NCI-H748 treated with DMSO at 0.1 percent for 48 hours (cell line): ENCODE results near the gene CDC42BPA.

Experiments used
- DNase-seq: peaks from one replicate; lab custom pipeline; 2025; lab: John Stamatoyannopoulos, UW

The CDC42BPA gene

DNA sequence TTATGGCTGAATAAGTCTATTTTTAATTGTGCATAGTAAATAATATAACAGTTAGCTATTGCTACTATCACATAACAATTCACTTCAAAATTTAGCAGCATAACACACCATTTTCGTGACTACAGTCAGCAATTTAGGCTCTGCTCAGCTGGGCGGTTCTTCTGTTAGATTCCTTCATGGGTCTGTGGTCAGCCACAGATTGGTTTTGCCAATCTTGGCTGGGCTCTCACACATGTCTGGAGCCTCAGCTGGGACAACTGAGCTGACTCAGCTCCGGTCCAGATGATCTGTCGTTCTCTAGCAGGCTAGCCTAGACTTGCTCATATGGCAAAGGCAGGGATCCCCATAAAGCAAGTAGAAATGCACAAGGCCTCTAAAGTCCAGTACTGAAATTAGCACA, 15.1 kb upstream of the CDC42BPA start:
- DNase-seq = no peak

DNA sequence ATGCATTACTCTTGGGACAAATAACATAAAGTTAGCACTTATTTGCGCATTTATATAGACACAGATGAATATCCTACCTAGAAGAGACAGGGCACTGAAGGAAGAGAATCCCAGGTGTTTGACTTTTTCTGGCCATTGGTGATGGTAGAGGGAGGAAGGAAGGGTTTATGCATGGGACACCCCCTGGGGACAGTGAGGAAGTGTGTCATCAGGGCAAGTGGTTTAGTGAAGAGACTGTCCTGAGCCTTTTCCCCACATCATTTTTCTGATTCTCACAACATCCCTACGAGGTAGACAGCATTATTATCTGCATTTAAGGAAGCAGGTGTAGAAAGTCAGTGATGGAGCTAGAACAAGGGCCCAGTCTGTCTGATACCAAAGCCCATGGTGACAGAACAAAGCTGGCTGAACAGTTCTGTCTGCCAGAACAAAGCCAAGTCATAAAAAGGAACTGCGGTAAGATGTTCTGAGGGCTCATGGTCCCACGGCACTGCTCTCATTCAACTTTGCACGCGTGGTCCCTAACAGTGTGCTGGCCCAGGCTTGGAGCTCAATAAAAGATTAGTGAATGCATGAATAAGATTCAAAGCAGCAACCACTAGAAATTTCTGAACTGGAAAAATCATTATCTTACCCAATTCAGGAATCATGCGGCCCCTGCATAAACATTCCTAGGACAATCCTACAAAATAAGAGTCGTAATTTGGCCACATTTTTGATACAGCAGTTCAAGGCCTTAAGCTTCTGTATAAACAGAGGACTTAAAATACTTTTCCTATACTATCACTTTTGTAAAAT, 12.2 kb upstream of the CDC42BPA start:
- no peak for DNase-seq

DNA sequence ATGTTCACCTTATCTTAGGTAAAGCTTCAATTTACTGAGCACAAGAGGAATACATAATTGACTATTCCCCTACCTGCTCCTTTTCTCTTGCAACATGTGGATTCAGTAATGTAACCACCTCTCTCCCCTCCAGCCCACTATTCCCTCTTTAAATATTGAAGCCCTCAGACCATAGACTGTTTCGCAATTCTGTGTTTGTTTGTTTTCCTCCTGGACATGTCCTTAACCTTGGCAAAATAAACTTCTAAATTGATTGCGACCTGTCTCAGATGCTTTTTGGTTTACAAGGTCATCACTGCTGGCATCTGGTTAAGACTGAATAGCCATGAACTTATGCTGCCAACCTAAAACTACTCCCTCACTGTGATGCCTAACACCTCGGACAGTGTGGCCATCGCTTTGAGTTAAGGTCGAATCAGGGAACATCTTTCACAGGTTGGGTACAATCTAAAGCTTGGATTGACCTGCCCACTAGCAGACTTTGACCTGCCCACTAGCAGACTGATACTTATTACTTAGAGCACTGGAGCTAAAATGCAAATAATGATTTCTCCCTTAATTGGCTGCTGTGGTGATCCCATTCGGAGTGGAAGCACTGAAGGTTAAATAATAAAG, 10.2 kb upstream of the CDC42BPA start:
- DNase-seq = no peak

DNA sequence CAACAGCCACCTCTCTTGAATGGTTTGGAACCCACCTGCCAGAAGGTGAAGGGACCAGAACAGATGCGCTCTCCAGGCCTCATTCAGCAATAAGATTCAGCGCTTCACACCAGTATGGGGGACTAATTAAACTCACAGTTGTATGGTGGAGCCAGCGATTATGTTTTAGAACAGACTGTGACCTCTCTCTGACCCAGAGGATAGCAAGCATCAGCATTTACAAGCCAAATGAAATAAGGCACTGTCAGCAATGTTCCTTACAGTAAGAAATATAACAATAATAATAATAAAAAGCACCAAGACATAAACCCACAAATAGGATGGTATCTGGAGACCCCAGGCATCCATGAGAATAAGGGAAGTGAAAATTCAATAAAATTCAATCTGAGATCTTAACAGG, 6.9 kb upstream of the CDC42BPA start:
- DNase-seq = no peak

DNA sequence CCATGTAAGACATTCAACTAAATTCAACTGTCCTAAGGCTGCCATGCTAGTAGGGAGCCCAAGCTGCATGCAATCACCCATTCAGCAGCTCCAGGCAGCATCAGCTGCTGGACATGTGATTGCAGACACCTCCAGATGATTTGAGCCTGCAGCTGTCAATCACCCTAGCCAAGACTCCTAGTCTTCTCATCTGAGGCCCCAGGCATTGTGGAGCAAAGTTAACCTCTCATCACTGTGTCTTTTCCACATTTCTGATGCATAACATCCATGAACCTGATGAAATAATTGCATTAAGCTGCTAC, 5.6 kb upstream of the CDC42BPA start:
- DNase-seq = no peak

DNA sequence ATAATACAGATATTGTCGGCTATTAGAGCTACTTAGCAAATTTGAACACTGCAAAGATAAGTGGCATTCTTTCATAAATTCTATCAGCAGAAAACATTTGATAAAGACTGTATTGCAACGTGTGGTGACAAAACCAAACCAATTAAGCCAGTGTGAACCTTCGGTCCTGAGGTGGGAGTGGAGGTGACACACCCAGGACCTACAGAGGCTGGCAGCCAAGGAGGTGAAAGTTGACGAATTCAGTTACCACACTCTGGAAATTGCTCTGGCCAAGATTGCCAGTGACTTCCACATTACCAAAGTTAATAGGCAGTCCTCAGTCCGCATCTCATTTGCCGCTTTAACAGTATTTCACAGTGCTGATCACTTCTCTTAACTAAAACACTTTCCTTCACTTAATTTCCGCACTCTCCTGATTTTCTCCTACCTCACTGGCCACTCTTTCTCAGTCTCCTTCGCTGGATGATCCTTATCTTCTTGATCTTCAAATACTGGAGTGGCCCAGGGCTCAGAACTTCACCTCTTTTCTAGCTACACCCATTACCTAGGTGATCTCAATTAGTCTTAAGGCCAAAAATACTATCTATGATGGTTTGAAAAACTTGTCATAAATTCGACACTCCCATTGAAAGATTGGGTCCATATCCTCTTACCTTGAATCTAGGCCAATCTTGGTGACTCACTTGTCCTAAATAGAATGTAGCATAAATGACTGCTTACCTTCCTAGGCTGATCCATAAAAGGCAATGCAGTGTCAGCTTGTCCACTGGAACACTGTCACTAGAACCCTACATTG, 5.1 kb upstream of the CDC42BPA start:
- no peak for DNase-seq

DNA sequence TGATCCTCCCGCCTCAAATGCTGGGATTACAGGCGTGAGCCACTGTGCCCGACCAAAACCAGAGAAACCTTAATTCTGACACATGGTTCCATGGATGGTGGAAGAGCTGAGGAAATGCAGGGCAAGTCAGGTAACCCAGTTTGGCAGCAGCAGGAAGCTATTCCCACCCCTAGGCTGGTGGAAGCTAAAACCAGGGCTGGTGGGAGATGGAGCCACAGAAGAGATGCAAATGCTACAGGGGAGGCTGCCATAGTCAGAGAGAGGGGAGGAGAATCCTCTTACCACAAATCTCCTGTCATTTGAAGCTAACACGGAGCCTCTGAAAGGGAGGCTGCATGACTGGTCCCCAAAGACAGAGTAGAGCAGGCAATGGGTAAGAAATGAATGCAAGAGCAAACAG, 4.1 kb upstream of the CDC42BPA start:
- no peak for DNase-seq

DNA sequence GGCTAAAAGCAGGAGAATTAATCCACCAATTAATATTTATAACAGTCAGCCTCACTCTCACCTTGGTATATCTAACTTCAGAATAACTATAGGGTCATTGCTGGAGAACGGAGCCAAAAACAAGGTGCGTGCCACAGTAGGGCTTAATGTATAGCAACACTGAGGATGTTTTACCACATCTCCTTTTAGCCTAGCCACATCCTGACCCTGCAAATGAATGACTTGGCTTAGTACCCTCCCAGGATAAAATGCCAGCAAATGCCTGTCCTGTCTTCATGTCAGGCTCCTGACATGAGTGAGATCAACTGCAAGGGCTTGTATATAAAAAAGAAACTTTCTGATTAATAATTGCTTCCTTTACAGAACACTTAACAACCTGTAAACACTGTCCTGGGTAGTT, 2.7 kb upstream of the CDC42BPA start:
- DNase-seq = no peak

DNA sequence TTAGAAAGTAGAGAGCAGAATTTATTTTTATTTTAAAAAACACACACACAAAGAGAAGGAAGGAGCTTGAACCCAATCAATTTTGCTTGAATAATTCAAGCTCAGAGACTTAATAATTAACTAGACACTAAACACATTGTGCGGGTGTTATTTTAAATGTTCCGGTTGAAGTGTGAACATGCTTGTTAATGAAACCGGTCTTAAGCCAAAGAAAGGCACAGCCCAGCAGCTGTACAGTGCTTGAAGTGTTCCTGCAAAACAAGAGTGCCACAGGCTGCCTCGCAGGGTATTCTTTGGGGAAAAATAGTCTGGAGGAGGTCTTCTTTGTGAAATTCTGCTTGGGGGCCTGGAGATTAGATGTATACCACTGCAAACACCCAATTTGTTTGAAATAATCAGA, 2.2 kb upstream of the CDC42BPA start:
- no peak for DNase-seq

DNA sequence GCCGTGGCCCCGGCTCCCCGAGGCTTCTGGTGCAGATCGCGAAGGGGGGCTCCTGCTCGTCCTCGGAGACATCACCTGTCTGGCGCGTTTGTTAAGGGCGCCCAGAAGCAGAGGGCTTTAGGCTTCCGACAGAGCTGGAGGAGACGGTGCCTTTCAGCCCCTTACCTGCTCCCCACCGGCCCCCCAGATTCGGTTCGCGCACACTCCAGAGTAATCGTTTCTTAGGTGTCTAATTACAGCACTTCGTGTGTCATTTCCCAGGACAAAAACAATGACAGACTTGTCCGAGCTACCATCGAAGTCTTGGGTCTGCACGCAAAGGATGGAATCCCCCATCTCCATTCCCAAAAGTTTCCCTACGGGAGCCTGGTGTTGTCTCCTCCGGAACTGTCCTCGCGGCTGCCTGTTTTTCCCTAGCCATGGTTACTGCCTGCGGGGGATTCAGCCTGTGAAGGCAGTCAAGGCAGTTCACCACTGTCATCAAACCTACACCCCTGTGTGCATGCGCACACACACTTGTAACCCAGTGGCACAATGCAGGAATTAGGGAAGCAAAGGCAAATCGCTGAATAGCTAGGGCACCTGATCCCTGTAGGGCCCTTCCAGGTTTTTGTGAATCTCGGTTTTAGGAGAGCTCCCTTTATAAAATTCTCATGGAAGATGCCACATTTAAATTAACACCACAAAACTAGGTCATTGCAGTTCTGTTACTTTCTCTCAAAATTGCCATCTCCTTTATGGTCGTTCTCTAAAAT, 738 bp upstream of the CDC42BPA start:
- DNase-seq = peak; percentile 28

DNA sequence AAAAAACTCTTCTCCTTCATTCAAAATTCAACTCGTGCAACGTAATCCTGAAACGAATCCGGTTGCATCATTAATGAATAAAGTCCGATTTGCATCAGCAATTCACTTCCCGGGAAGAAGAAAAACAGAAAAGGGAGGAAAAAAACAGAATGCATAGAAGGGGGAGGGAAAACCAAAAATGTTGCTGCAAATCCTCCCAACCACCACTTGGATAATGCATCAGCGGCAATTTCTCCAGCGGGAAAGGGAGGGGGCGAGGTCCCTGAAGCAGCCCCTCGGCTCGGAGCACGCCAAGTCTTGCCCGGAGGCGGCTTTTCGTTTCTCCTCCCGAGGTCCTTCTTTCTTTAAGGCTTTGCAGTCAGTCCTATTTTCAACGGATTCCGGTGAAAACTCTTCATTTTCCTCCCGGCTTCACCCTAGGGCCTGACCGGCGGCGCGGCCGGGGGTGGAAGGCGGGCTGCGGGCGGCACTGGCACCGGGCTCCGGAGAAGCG, 723 bp downstream of the CDC42BPA start:
- peak; percentile 8 for DNase-seq

DNA sequence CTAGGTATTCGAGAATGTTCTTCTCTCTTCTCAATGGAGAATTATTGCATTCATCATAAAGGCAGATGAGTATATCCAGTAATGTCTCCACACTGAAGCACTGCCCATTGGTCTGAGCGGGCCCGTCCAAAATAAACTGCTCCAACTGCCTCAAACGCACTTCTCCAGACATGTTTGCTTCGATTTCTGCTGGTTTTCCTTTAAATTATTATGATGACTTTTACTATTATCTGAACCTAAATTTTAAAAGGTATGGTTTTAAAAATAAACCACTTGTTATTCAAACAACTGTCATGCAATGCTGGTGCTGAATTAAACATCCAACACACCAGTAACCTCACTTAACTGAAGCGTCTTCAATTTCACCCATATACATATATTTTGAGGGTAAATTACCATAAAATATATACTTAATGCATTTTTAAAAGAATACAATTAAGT, 1.3 kb downstream of the CDC42BPA start:
- DNase-seq = peak; percentile 39

DNA sequence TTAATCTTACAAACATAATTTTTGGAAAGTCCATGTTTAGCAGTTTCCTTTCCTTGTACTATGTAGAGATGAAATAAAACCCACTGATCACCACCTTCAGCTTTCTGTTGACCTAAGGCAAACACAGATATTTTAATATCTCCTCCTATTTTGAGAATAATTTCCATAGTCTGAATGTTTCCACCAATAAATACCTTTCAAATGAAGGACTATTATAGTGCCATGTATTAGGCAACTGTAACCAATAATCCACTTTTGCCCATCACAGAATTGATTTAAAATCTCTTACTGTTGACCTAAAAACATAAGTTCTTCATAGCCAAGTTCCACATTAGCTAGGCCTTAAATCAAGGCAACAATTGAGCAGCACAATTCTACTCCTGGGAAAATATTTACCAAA, 1.8 kb downstream of the CDC42BPA start:
- no peak for DNase-seq

DNA sequence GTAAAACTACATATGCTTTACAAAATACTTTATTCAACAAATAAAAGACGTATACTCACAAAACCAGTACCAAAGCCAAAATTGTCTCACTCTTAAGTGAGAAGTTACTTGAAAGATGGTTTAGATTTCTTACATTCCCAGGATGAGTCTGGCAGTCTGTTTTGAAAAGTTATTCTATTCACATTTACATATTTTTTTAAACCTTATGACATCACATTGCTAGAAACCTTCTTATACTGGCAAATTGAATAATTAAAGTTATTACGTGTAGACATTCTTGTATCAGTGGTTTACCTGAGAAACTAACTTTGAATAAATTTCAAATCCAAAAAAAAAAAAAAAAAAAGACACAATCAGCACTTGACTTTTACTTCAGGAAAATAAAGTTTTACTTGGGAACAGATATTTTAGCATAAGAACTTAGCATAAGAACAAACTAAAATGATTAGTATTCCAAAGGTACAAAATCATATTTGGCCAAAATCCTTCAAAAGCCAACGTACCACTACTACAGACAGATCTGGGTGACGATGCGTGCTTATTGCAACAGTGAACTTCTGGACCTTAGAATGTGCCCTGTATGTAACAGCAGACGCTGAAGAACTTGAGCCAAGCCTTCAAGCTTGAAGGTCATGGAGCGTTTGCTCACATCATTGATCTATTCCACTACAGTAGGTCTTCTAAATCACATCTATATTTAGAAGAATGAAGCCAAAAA, 2.5 kb downstream of the CDC42BPA start:
- no peak for DNase-seq

DNA sequence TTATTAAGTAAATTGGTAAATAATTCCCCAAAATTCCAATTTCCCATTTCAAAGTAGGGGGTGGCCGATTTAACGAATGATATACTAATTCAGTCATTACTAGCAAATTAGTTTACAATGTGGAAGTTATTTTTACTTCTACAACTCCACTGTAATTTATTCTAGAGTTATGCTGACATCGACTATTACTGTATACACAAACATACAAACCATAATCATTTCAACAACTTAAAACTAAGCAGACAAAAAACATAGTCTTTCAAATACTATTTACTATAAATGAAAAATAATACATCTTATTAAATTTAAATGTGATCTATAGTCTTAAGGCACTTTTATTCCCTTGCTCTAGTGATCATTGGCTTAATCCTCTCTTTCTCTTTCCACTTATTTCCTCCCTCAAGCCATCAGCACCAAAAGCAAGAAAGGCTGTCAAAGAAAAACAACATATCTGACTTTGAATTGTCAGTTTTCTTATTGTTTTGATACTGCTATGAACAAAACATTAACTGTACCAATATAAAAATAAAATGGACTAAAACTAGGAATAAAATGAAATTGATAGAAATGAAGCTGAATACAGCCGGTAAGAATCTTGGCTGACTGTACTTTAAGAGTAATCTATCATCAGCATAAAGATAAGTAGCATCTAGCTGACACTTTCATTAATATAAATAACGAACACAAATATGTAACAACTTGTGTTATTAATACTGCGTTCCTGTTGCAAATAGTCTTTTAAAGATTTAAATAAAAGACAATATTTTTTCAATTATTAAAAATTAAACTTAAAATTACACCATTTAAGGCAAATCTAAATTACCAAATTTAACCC, 4.1 kb downstream of the CDC42BPA start:
- DNase-seq = no peak

DNA sequence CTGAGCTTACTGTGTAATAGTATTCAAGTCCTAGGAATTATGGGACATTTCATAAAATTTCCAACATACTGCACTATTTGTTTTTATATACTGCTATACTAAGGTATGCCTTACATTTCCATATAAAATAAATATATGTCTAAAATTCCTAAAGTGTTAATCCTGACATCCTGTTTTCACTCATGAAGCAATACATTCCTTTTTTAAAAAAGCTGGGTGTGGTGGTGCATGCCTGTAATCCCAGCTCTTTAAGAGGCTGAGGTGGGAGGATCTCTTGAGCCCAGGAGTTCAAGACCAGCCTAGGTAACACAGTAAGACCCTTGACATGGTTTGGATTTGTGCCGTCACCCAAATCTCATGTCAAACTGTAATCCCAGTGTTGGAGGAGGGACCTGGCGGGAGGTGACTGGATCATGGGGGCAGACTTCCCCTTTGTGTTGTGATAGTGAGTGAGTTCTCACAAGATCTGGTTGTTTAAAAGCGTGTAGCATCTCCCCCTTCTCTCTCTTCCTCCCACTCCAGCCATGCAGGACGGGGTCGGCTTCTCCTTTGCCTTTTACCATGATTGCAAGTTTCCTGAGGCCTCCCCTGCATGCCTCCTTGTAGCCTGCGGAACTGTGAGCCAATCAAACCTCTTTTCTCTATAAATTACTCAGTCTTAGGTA, 5.8 kb downstream of the CDC42BPA start:
- DNase-seq = no peak

DNA sequence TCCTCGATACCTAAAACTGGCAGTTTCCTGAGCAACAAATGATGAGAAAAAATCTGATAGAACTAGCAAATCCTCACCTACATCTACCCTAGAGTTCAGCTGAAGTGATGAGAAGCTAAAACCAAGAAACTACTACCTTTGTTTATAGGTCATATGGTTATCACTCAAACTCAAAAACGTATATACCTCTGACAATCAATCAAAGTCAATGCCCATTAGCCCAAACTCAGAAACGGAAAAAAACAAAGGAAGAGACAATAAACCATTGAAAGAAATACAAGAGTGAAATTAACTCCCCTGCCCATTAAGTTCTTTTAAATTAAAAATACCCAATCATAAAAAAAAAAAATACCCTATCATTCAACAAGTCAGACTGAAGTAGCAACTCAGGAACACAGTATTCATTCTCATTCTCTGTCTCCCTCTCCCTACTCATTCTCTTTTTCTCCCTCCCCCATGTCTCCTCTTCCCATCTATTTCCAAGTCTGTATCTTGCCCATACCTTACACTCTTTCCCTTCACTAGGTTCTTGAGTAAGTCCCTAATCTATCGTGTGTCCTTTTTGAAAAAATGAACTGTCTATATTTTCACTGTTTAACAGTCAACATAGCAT, 6.8 kb downstream of the CDC42BPA start:
- no peak for DNase-seq

DNA sequence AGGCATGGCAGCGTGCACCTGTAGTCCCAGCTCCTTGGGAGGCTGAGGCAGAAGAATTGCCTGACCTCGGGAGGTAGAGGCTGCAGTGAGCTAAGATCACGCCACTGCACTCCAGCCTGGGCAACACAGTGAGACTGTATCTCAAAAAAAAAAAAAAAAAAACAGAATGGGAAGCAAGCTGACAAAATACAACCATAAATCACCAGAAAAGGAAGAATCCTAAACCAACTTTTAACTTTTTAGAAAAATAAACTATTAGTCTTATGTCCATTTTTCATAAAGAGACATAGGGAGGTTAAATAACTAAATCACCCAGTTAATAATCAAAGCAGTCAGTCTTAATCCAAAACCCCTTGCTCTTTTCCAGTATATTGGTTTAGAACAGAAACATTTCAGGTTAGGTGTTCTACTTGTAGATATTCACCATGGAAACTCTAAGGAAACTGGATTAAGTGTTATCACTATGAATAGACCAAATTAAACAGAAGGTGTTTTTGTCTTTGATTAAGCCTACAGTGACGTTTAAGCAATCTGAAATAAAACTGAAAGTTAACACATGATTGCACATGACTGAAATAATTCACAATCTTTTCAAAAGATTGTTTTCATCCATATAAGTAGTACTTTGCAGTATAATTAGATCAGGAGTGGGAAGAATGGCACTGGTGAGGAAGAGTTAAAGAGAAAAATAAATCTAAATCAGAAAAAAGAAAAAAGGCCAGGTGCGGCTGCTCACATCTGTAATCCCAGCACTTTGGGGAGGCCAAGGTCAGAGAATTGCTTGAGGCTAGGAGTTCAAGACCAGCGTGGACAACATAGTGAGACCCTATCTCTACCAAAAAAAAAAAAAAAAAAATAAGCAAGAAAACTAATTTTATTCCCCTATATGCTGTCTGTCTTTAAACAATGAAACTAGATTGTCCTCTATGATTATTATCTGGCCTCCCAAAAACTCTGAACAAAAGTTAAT, 9.6 kb downstream of the CDC42BPA start:
- no peak for DNase-seq

DNA sequence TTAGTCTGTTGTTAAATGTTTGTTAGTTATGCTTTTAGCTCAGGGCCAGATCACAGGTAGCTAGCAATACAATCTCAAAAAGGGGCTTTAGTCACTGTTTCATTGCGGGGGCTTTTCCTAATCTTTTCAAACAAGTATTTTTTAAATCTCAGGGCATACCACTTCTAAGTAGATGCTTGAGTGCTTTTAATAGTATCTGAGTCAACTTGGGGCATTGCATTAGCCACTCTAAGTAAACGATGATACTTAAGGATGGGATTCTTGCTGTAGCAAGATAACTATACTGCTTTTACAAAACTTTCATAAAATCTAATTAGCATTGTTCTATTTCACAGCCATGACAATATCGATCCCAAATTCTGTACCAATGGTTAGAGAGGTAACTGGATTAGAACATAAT, 11.6 kb downstream of the CDC42BPA start:
- no peak for DNase-seq
